SKM-1 treated with dmso at 0.1 percent for 144 hours (cell line): ENCODE results near the gene CCR9.

Experiments
- DNase-seq: peaks from one replicate; lab custom pipeline; 2025; ENCODE audit not compliant: unreplicated experiment; lab: John Stamatoyannopoulos, UW

CCR9 gene

GRCh38 chr3:45936261-45936660 lies 49.9 kb downstream of the CCR9 start:
- no peak for DNase-seq

DNA sequence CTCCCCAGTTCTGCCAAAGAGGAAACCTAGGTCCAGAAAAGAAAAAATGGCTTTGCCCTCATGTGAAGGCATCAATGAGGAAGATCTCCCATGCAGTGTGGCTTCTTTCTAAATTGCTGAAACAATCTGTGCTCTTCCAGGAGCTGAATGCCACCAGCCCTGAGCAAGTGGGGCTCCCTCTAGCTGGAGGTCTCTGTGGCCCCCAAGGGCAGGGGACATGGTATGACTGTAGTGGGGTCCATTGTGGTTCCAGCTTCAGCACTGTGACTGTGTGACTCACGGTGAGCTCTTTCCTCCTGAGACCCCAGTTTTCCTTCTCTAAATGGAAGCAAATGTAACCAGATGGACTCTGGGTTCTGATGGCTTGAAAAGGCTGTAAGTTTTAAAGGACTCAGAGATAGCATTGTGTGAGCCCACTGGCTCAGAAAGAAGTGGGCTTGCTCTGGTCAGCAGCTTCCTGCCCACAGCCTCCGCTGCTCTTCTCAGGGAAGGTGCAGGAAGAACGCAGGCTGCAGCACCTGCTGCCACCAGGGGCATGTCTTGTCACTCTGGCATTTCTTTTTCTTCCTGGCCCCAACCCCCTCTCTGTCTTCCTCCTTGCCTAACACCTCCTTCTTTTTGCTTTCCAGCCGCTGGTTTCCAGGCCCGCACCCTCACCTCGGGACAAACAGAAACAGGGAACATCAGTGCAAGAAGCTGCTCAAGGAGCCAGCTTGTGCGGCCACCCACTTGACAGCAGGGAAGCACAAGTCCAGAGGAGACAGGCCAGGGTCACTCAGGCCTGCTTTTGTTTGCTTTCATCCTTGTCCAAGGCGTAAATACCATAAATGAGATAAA lies 51.1 kb downstream of the CCR9 start:
- no peak for DNase-seq

DNA sequence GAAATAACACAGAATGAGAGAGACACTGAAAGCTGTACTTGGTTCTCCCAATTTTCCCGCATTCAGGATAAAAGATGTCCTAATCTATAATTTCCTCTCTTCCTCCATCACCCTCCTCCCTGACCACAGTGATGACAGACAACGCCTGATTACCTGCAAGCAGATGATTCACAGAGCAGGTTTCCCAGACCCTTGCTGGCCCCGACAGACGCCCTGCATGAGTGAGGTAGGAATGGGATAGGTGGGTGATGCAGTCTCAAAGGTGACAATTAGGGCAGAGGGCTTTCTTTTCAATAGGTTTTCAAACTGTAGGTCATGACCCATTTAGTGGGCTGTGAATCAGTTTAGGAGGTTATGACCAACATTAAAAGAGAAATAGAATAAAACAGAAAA lies 51.7 kb downstream of the CCR9 start:
- DNase-seq: no peak

DNA sequence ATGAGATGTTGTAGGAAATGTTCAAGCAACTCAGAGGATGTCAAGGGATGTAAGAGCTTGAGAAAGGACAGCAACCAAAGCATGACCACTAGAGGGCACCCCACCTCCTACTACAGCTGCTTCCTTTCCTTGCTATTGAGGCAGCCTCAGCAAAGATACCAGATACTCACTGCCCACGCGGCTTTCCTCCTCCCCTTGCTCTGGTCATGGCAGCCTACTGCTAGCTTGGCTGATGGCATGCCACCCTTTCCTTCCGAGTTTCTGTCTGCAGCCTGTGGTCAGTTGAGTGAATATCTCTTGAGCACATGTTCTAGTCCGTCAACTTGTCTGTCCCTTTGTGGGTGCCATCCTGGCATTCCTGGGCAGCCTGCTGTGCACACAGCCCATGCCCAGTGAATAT lies 52.5 kb downstream of the CCR9 start:
- peak; percentile 85 for DNase-seq

DNA sequence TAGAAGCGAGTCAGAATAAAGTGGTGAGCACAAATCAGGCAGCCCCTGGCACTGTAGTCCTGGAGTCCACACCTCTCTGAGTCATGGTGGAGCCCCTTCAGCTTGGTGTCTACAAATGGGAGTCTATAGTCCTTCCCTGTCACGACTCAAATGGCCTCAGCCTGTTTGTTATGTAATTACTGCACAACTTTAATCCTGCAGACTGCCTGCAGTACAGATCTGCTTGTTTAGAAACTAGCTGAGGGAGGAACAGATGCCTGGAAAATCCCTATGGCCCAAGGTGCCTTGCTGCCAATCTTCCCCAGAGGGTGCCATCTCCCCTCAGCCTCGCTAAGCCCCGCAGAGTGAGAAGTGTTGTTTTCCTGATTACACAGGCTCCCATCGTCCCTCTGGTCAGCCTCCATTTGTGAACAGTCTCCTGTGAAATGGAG lies 53.0 kb downstream of the CCR9 start:
- no peak for DNase-seq

GRCh38 chr3:45940004-45940780 lies 53.8 kb downstream of the CCR9 start:
- no peak for DNase-seq

- no peak for DNase-seq
These were observed 54.5 kb downstream of the CCR9 start for GRCh38 chr3:45940781-45941365.

- no peak for DNase-seq
These were observed 55.9 kb downstream of the CCR9 start for GRCh38 chr3:45942051-45942825.

DNA sequence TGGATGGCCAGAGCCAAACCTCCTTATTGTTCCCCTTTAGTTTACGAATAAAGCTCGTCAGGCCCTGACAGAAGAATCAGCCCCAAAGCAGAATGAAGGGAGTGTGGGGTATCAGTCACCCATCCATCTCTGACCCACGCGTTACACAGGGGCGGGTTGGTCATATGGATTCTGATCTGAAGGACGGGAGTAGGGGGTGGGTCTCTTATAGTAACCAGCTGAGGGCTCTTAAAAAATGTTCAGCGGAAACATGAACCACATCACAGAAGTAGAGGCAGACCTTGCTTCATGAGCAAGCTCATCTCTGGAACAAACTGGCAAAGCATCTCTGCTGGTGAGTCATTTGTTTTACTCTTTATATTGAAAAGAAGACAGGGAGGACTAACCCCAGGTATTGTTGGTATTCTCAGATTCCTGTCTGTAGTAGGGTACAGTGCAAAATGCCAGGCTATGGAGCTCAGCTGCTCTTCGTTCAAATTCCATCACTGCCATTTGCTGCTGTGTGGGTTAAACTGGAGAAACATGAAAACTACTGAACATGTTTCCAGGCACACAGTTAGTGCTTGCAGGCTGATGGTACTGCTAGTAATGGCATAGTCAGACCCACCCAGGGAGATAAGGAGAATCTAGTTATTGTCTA lies 57.0 kb downstream of the CCR9 start, which contains the start of gene CXCR6:
Gene CXCR6 (plus strand): TSS at position 258 of the 640 bp plus-strand sequence. CDS start 3,018 bp downstream, outside the sequence.
- no peak for DNase-seq

- no peak for DNase-seq
These were observed 58.7 kb downstream of the CCR9 start for GRCh38 chr3:45944830-45945620.

GRCh38 chr3:45946307-45946706 lies 60.0 kb downstream of the CCR9 start:
- no peak for DNase-seq

GRCh38 chr3:45946875-45947274 lies 60.5 kb downstream of the CCR9 start:
- DNase-seq: no peak

DNA sequence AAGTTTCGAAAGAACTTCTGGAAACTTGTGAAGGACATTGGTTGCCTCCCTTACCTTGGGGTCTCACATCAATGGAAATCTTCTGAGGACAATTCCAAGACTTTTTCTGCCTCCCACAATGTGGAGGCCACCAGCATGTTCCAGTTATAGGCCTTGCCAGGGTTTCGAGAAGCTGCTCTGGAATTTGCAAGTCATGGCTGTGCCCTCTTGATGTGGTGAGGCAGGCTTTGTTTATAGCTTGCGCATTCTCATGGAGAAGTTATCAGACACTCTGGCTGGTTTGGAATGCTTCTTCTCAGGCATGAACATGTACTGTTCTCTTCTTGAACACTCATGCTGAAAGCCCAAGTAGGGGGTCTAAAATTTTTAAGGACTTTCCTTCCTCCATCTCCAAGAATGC lies 61.0 kb downstream of the CCR9 start:
- no peak for DNase-seq

DNA sequence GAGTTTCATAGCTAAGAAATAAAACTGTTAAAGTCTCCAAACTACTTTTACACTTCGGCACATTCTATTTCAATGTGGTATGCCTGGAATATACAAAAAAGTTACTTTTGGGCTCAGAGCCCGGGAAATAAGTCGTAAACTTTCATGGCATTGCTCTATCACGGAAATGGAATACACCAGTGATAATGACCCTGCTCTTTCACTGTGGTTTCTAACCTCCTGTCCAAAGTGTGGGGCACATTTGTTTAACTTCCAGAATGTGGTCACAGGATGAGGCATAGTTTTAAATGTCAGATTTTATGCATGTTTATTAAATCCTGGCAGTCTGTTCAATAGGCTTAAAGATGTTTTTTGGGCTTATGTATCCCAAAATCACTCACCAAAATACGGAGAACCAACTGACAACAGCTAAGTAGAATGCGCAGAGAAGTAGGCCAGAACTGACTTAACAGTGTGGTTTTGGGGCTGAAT lies 62.0 kb downstream of the CCR9 start:
- no peak for DNase-seq

- no peak for DNase-seq
These were observed 62.5 kb downstream of the CCR9 start for GRCh38 chr3:45948881-45949280.

DNA sequence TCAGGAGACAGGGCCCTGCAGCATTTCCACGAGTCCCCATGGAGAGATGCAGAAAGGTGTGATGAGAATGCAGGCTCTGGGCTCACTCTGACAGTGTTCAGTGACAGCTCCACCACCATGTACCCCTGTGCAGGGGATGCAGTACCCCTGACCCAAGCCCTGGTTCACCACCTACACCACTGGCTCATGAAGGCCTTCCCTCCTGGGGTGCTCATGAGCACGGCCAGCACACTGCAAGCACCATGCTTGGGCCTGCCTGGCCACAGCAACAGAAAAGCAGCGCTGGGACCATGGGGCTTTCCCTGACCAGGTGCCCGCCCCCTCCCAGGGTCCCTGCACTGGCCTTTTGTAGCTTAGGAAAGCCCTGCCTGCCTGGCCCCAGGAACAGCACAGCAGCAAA lies 63.1 kb downstream of the CCR9 start:
- no peak for DNase-seq

DNA sequence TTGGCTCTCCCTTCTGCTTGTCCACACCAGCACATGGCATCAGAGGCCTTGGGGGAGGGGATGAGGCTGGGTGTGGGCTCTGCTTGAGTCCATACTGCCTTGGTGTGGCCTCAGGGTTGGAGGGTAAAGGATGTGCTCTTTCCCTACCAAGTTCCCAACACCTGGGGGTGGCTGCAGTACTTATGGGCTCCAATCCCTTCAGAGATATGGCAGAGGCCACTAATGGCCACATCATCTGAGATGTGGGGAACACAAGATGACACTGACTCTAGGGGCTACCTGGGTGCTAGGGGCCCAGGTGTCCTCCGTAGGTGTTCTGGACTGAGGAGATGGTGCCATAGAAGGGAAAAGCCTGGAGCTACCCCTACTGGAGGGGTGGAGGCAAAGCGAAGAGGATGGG lies 63.8 kb downstream of the CCR9 start:
- DNase-seq: no peak

DNA sequence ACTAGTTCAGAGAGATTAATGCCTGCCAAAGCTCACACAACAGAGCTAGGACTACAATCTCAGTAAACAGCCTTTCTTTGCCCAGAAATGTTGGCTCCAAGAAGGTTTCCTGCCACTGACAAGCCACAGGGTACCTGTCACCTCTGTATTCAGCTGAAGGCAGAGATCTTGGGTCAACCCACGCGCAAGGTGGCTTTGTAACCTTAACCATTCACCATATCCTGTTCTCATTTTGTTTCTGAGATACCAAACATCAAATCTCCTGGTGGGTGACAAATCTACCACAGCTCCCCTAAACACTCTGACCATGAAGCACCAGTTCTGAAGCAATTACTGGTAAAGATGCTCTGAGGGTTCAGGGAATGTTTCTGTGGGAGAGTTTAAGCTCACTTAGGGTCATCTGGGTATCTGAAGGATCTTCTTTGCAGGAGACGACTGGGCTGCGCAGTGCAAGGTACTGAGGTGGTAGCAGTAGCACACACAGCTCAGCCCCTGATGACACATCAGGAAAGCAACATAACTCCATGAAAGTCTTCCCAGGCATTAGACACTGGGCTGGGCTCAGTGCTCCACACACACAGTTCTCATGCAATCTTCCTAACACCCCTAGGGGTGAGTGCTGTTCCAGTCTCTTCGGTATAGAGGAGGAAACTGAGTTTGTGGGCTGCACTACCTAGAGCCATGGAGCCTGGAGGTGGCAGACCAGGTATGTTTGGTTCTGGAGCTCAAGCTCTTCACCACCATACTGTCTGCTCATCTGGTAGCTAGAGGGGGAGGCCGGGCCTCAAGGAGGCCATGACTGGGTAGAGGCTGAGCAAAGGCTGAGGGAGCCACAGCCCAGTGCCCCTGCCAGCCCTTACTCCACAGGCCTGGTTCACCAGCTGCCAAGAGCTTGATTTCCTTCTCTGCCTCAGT lies 64.6 kb downstream of the CCR9 start:
- no peak for DNase-seq

DNA sequence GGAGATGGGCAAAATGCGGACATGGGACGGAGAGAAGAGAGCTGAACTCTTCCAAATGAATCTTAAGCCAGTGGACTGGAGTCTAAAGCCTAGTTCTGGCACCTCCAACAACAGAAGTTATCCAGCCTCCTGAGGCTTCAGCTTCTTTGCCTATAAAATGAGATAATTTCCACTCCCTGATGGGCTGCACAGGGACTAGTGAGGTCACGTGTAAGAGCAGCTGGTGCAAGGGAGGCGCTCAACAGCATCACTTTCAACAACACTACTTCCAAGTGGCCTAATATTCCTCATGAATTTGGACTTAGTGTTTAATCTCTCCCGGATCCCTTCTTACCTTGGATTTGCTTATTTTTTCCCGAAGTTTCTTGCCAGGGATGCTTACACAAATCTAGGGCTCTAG lies 65.6 kb downstream of the CCR9 start:
- DNase-seq: no peak
